H1 (cell line): ENCODE results near the gene GIPC1. TPM values are rescaled to one million over a fixed set of nuclear protein-coding genes. Genes with fewer than 3 reads are reported as not detected.

ENCODE experiments used
- CTCF ChIA-PET: fragments of 300-600 bp; sonication (Branson Sonifier 250); formaldehyde crosslinking; loops from one replicate; lab custom pipeline; 2021; ENCODE audit not compliant: partially characterized antibody; lab: Charles Lee
- POLR2A ChIA-PET: fragments of 300-600 bp; sonication (Branson Sonifier 250); formaldehyde crosslinking; loops from one replicate; lab custom pipeline; 2021; ENCODE audit warnings: inconsistent platforms; ENCODE audit not compliant: partially characterized antibody; lab: Charles Lee
- DNase-seq, 2 experiments: peaks; one replicate each; pipeline versions ENCODE4 v3.0.0 to v3.0.0-alpha.2; 2010 to 2022; ENCODE audit warnings: low spot score in 2 of 2, low read depth in 1 of 2, mixed read lengths in 1 of 2
- FAIRE-seq: peaks from 2 replicates; lab custom pipeline; 2011; peaks lifted over from hg19 to GRCh38; lab: Jason Lieb, UNC
- H2AFZ ChIP-seq: 2 replicates; pipeline ENCODE4 v1.8.1; 2012; ENCODE audit warnings: low read length, inconsistent platforms
- H2AK5ac ChIP-seq: 2 replicates; pipeline ENCODE4 v1.6.1; 2013; ENCODE audit warnings: low read depth, low read length
- H2BK120ac ChIP-seq: replicated peaks from 2 replicates; pipeline ENCODE3; 2013; ENCODE audit warnings: low read depth, low read length, inconsistent platforms
- H2BK12ac ChIP-seq: 2 replicates; pipeline ENCODE4 v1.6.1; 2013; ENCODE audit warnings: low read depth, low read length
- H2BK15ac ChIP-seq: 2 replicates; pipeline ENCODE4 v1.6.1; 2013; ENCODE audit warnings: low read length
- H2BK20ac ChIP-seq: 2 replicates; pipeline ENCODE4 v1.6.1; 2013; ENCODE audit warnings: low read length
- H2BK5ac ChIP-seq: 2 replicates; pipeline ENCODE4 v1.6.1; 2013; ENCODE audit warnings: low read depth, low read length
- H3K14ac ChIP-seq: 2 replicates; pipeline ENCODE4 v1.6.1; 2013; ENCODE audit warnings: inconsistent platforms; ENCODE audit not compliant: insufficient read length
- H3K18ac ChIP-seq: 2 replicates; pipeline ENCODE4 v1.6.1; 2013; ENCODE audit warnings: low read length; ENCODE audit errors: extremely low read depth
- H3K23ac ChIP-seq: 2 replicates; pipeline ENCODE4 v1.6.1; 2013; ENCODE audit warnings: inconsistent platforms; ENCODE audit not compliant: insufficient read length
- H3K23me2 ChIP-seq: 2 replicates; pipeline ENCODE4 v1.6.1; 2013; ENCODE audit warnings: low read depth, low read length
- H3K27ac ChIP-seq: 2 replicates; pipeline ENCODE4 v1.6.1; 2011; ENCODE audit warnings: low read depth, low read length, inconsistent platforms
- H3K27me3 ChIP-seq, 4 experiments: replicated peaks in 1 of 4; 1 replicate in 1 of 4; 2 replicates in 3 of 4; pipeline versions ENCODE4 v1.6.1 to v1.8.1; 2011 to 2013; ENCODE audit warnings: low read length in 3 of 4, mild to moderate bottlenecking in 3 of 4, inconsistent platforms in 2 of 4, mixed read lengths in 2 of 4, moderate library complexity in 1 of 4; ENCODE audit not compliant: control insufficient read depth in 3 of 4, insufficient read depth in 3 of 4; ENCODE audit errors: extremely low read depth in 1 of 4
- H3K36me3 ChIP-seq, 4 experiments: 2 replicates each; pipeline versions ENCODE4 v1.6.1 to v1.8.1; 2011 to 2013; ENCODE audit warnings: mild to moderate bottlenecking in 4 of 4, low read length in 3 of 4, moderate library complexity in 2 of 4, control low read depth in 1 of 4, inconsistent platforms in 1 of 4; ENCODE audit not compliant: insufficient read depth in 4 of 4, control insufficient read depth in 2 of 4
- H3K4ac ChIP-seq: replicated peaks from 2 replicates; pipeline ENCODE3; 2013; ENCODE audit warnings: low read length, low read depth, mixed read lengths, inconsistent platforms; ENCODE audit not compliant: insufficient read length
- H3K4me1 ChIP-seq, 4 experiments: replicated peaks in 1 of 4; 1 replicate in 1 of 4; 2 replicates in 3 of 4; pipeline versions ENCODE4 v1.6.1 to v1.8.1; 2011 to 2013; ENCODE audit warnings: low read length in 3 of 4, inconsistent platforms in 2 of 4, mixed read lengths in 1 of 4; ENCODE audit not compliant: insufficient read depth in 4 of 4, control insufficient read depth in 3 of 4
- H3K4me2 ChIP-seq, 2 experiments: 2 replicates each; pipeline versions ENCODE4 v1.6.1 to v1.8.1; 2011 to 2013; ENCODE audit warnings: low read depth in 2 of 2, low read length in 2 of 2, control low read depth in 1 of 2, inconsistent platforms in 1 of 2, mild to moderate bottlenecking in 1 of 2; ENCODE audit not compliant: insufficient read depth in 1 of 2
- H3K4me3 ChIP-seq, 4 experiments: fragments of 200-600, 300-600 bp in 1 of 4; sonication (generic), shearing (Covaris generic), sonication (Bioruptor Twin) in 1 of 4; 2 replicates each; pipeline versions ENCODE4 v1.5.1 to v1.8.1; 2011 to 2016; ENCODE audit warnings: low read length in 4 of 4, low read depth in 3 of 4, control low read depth in 2 of 4, inconsistent platforms in 2 of 4, mild to moderate bottlenecking in 2 of 4, mixed read lengths in 1 of 4, moderate library complexity in 1 of 4; ENCODE audit not compliant: insufficient read depth in 2 of 4; ENCODE audit errors: extremely low read depth in 1 of 4
- H3K56ac ChIP-seq: replicated peaks from 2 replicates; pipeline ENCODE3; 2013; ENCODE audit warnings: low read depth, mild to moderate bottlenecking, mixed read lengths, low read length, inconsistent platforms; ENCODE audit not compliant: insufficient read length
- H3K79me1 ChIP-seq: 2 replicates; pipeline ENCODE4 v1.6.1; 2013; ENCODE audit warnings: low read depth, low read length, control low read depth
- H3K79me2 ChIP-seq, 2 experiments: 2 replicates each; pipeline versions ENCODE4 v1.6.1 to v1.8.1; 2012 to 2013; ENCODE audit warnings: low read length in 2 of 2, mild to moderate bottlenecking in 2 of 2, inconsistent platforms in 1 of 2; ENCODE audit not compliant: insufficient read depth in 2 of 2, control insufficient read depth in 1 of 2
- H3K9ac ChIP-seq, 4 experiments: replicated peaks in 1 of 4; 1 replicate in 1 of 4; 2 replicates in 3 of 4; pipeline versions ENCODE4 v1.6.1 to v1.8.1; 2011 to 2013; ENCODE audit warnings: low read depth in 3 of 4, low read length in 3 of 4, control low read depth in 2 of 4, mild to moderate bottlenecking in 2 of 4, moderate library complexity in 2 of 4, inconsistent platforms in 1 of 4; ENCODE audit errors: extremely low read depth in 1 of 4
- H3K9me3 ChIP-seq, 2 experiments: 2 replicates each; pipeline versions ENCODE4 v1.6.1 to v1.8.1; 2012 to 2013; ENCODE audit warnings: mild to moderate bottlenecking in 2 of 2, moderate library complexity in 2 of 2, control low read depth in 1 of 2, inconsistent platforms in 1 of 2, low read depth in 1 of 2, low read length in 1 of 2, mixed read lengths in 1 of 2; ENCODE audit not compliant: insufficient read depth in 2 of 2
- H4K20me1 ChIP-seq, 2 experiments: replicated peaks in 1 of 2; 2 replicates each; pipeline versions ENCODE3 to v1.8.1; 2011 to 2013; ENCODE audit warnings: inconsistent platforms in 2 of 2, low read length in 2 of 2, mild to moderate bottlenecking in 1 of 2; ENCODE audit not compliant: insufficient read depth in 2 of 2, control insufficient read depth in 1 of 2
- H4K5ac ChIP-seq: 2 replicates; pipeline ENCODE4 v1.6.1; 2013; ENCODE audit warnings: low read length, low read depth, mixed read lengths, inconsistent platforms; ENCODE audit not compliant: insufficient read length
- H4K8ac ChIP-seq: 2 replicates; pipeline ENCODE4 v1.8.0; 2013; ENCODE audit warnings: mild to moderate bottlenecking, moderate library complexity, low read length, inconsistent platforms; ENCODE audit not compliant: insufficient read depth; ENCODE audit errors: extremely low read depth
- H4K91ac ChIP-seq: replicated peaks from 2 replicates; pipeline ENCODE3; 2013; ENCODE audit warnings: low read length, mixed read lengths, inconsistent platforms; ENCODE audit not compliant: insufficient read length
- BACH1 ChIP-seq: IDR thresholded peaks from 2 replicates; pipeline ENCODE4 v1.6.1; 2012; ENCODE audit warnings: low read length, improper control_type of control experiment
- GABPA ChIP-seq: IDR thresholded peaks from 2 replicates; pipeline ENCODE4 v1.6.1; 2011; ENCODE audit warnings: mild to moderate bottlenecking, low read length, moderate library complexity, borderline replicate concordance; ENCODE audit not compliant: insufficient read depth
- KDM1A ChIP-seq: fragments of 200-600, 300-600 bp; sonication (generic); IDR thresholded peaks from 2 replicates; pipeline ENCODE4 v1.7.1; 2016; ENCODE audit warnings: mild to moderate bottlenecking, low read length, borderline replicate concordance
- POLR2AphosphoS5 ChIP-seq: IDR thresholded peaks from 2 replicates; pipeline ENCODE4 v1.6.1; 2011; ENCODE audit warnings: low read depth, low read length
- RAD21 ChIP-seq, 2 experiments: IDR thresholded peaks in 1 of 2; conservative IDR thresholded peaks in 1 of 2; 2 replicates each; pipeline ENCODE4 v1.6.1; 2011; ENCODE audit warnings: low read depth in 2 of 2, low read length in 2 of 2, improper control_type of control experiment in 1 of 2, inconsistent platforms in 1 of 2, mild to moderate bottlenecking in 1 of 2, moderate library complexity in 1 of 2
- SP1 ChIP-seq: IDR thresholded peaks from 2 replicates; pipeline ENCODE4 v1.6.1; 2011; ENCODE audit warnings: low read depth, low read length
- TBP ChIP-seq: IDR thresholded peaks from 2 replicates; pipeline ENCODE4 v1.6.1; 2011; ENCODE audit warnings: low read depth, low read length, improper control_type of control experiment
- TEAD4 ChIP-seq: IDR thresholded peaks from 2 replicates; pipeline ENCODE4 v1.6.1; 2012; ENCODE audit warnings: low read depth, low read length, inconsistent platforms, mixed read lengths
- ZNF274 ChIP-seq: IDR thresholded peaks from 2 replicates; pipeline ENCODE4 v1.7.0; 2012; ENCODE audit warnings: low read length, borderline replicate concordance; ENCODE audit errors: extremely low read depth
- WGBS, 2 experiments: shearing (Covaris generic) in 1 of 2; methylation state at CpG; one replicate each; pipeline versions ENCODE4 v1.1.6 to v1.1.7; 2013 to 2015; ENCODE audit warnings: low lambda C conversion rate in 2 of 2, mixed read lengths in 2 of 2, inconsistent platforms in 1 of 2, low coverage in 1 of 2, missing lambda C conversion rate in 1 of 2; ENCODE audit not compliant: insufficient replicate concordance in 2 of 2, insufficient coverage in 1 of 2, insufficient read length in 1 of 2; ENCODE audit errors: extremely low coverage in 1 of 2, missing lambda C conversion rate in 1 of 2; 5-methylcytosine and 5-hydroxymethylcytosine counted together
- polyA plus RNA-seq, 7 experiments: library from polyadenylated mRNA; depleted of rRNA in 3 of 7; stranded (reverse) in 5 of 7; unstranded in 2 of 7; fragments of >200 nt in 5 of 7; fragments of 200-250 nt in 2 of 7; gene quantifications; 1 replicate in 5 of 7; 2 replicates in 1 of 7; 4 replicates in 1 of 7; pipeline versions ENCODE4 v1.2.1 to v1.2.3, GENCODE V29; 2011 to 2013; ENCODE audit warnings: missing spikeins in 2 of 7, mixed read lengths in 2 of 7
- total RNA-seq: library from RNA; stranded (reverse); fragmentation: NEBNext Ultra II Directional; extraction: Animal tissue kit (Norgen Biotek cat#: 25700); gene quantifications from 2 replicates; pipeline ENCODE4 v1.2.1, GENCODE V29; 2021

GIPC1 gene
- total and polyA plus RNA-seq, 2 of the 8 experiments (the other 6 are each of a cell fraction or from before 2014, with no cell fraction given) = 65.6 to 72.0 TPM

DNA sequence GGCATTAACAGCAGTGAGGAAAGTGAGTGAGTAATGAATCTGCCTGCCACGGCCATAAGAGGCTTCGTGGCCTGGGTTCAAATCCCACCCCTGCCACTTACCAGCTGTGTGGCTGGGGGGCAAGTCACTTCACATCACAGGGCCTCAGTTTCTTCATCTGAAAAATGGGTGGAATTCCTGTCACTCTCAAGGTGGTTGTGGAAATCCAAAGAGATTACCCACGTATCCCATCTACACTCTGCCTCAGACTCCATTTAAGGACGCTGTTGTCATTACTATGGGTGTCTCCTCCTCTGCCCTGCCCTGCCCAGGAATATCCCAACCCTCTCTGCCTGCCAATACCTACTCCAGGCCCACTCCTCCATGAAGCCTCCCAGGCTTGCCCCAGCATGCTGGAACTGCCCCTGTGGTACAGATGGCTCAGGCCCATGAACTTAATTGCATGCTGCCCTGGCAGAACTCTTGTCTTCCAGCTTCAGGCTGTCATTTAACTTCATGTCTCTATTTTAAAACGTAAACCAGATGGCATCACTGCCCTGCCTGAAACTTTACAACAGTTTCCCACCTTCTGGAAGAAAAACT lies 3.1 kb downstream of the GIPC1 start:
- peaks cover 3% of the 10 kb centered on the region for H3K79me1 ChIP-seq
- DNase-seq (no peak), FAIRE-seq (no peak)
- H3K23ac ChIP-seq = no peak overlapping the region
- no peak overlapping the region for H2BK5ac ChIP-seq
- 100% methylated on average over 5 of the region's 5 CpGs; no CpG with 5 or more reads in 1 of the 2 experiments for WGBS, 2 experiments
- no peak overlapping the region for H3K9ac ChIP-seq
- H4K91ac ChIP-seq = no peak overlapping the region
- H4K5ac ChIP-seq = no peak overlapping the region
- H3K27me3 ChIP-seq = no peaks in the 10 kb centered on the region
- H3K14ac ChIP-seq = no peak overlapping the region
- no peaks in the 10 kb centered on the region for H3K9me3 ChIP-seq
- peaks cover 7% of the 10 kb centered on the region; the same call in 1 of the 2 replicates for H3K23me2 ChIP-seq
- H3K18ac ChIP-seq = no peak overlapping the region
- H2BK120ac ChIP-seq = no peak overlapping the region
- H3K4ac ChIP-seq = no peak overlapping the region
- H2BK15ac ChIP-seq = no peak overlapping the region
- no peak overlapping the region for H3K4me3 ChIP-seq
- H2BK12ac ChIP-seq = no peak overlapping the region
- peaks cover 0 to 13% (median 6%) of the 10 kb centered on the region in 4 experiments; a peak in 5 of 7 replicates for H3K4me1 ChIP-seq
- H4K8ac ChIP-seq = no peak overlapping the region
- no peak overlapping the region for H2AK5ac ChIP-seq
- H4K20me1 ChIP-seq = peaks cover 0 to 10% of the 10 kb centered on the region in 2 experiments
- H3K4me2 ChIP-seq = no peak overlapping the region
- H3K27ac ChIP-seq = no peak overlapping the region
- H3K36me3 ChIP-seq = peaks cover 0 to 12% (median 1%) of the 10 kb centered on the region in 4 experiments; a peak in 5 of 8 replicates
- peaks cover 0 to 11% of the 10 kb centered on the region in 2 experiments; a peak in 2 of 4 replicates for H3K79me2 ChIP-seq
- CTCF ChIA-PET = interaction anchor here (0.6 to 6.4 kb wide), 5 partner anchors 11 to 20 kb away, joined by 3 to 34 read pairs (median 4); no protein-coding TSS in a partner anchor
- POLR2A ChIA-PET = interaction anchor here (0.7 to 6.0 kb wide), 6 partner anchors 10 to 350 kb away, joined by 3 to 45 read pairs (median 3); no protein-coding TSS in a partner anchor
- no peak overlapping the region for H2BK20ac ChIP-seq
- H3K56ac ChIP-seq = no peak overlapping the region
- no peak overlapping the region for H2AFZ ChIP-seq
- TF ChIP-seq POLR2AphosphoS5 (no peak), TEAD4 (no peak), SP1 (no peak), GABPA (no peak), RAD21 (IDR thresholded peaks at IDR 0.05 in 1 of 2, conservative IDR thresholded peaks at IDR 0.05 in 1 of 2; ENCODE audit: low read depth in 2 of 2, low read length in 2 of 2) (no peak), KDM1A (no peak), ZNF274 (no peak), TBP (no peak), BACH1 (no peak)
